ENCODE results near the gene ZDHHC16.

The ZDHHC16 gene

GRCh38 chr10:97428572-97428981 is 17.4 kb upstream of the ZDHHC16 start:
- H3K36me3 ChIP-seq = peaks cover 53% of the 10 kb centered on the region
- no peaks in the 10 kb centered on the region for H3K27me3 ChIP-seq
- no peaks in the 10 kb centered on the region for H3K9me3 ChIP-seq
- peaks cover 52% of the 10 kb centered on the region for H3K4me1 ChIP-seq
- H4K20me1 ChIP-seq = peaks cover 54% of the 10 kb centered on the region
- peak overlapping the region; percentile 95 for H3K9ac ChIP-seq
- TF ChIP-seq Cebpa-rat (IDR thresholded peaks at IDR 0.05) = no peak
- H3K4me3 ChIP-seq = peak overlapping the region; percentile 91
- peak overlapping the region; percentile 96 for H3K4me2 ChIP-seq
- no peak overlapping the region; the same call in 1 of the 2 replicates for H3K27ac ChIP-seq

GRCh38 chr10:97434055-97434454 is 11.9 kb upstream of the ZDHHC16 start:
- H3K4me3 ChIP-seq = no peak overlapping the region
- H4K20me1 ChIP-seq = peaks cover 42% of the 10 kb centered on the region
- H3K4me1 ChIP-seq = peaks cover 28% of the 10 kb centered on the region
- no peaks in the 10 kb centered on the region for H3K9me3 ChIP-seq
- no peak for TF ChIP-seq Cebpa-rat (IDR thresholded peaks at IDR 0.05)
- H3K27me3 ChIP-seq = no peaks in the 10 kb centered on the region
- H3K9ac ChIP-seq = no peak overlapping the region
- no peak overlapping the region for H3K4me2 ChIP-seq
- no peak overlapping the region for H3K27ac ChIP-seq
- H3K36me3 ChIP-seq = peaks cover 92% of the 10 kb centered on the region

DNA sequence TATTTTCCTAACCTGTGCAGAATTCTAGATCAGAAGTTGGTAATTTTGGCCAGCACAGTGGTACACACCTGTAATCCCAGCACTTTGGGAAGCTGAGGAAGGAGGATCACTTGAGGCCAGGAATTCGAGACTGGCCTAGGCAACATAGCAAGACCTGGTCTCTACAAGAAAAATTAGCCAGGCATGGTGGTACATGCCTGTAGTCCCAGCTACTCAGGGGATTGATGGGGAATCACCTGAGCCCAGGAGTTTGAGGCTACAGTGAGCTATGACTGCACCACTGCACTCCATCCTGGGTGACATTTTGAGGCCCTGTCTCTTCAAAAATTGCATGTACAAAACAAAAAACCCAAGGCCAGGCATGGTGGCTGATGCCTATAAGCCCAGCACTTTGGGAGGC is 11.4 kb upstream of the ZDHHC16 start:
- Histone ChIP-seq H3K27me3 (no peaks in the 10 kb centered on the region), H4K20me1 (peaks cover 37% of the 10 kb centered on the region), H3K36me3 (peaks cover 93% of the 10 kb centered on the region), H3K9me3 (no peaks in the 10 kb centered on the region), H3K27ac (no peak overlapping the region), H3K4me3 (no peak overlapping the region), H3K9ac (no peak overlapping the region), H3K4me1 (peaks cover 22% of the 10 kb centered on the region), H3K4me2 (no peak overlapping the region)
- TF ChIP-seq Cebpa-rat (IDR thresholded peaks at IDR 0.05) = no peak

DNA sequence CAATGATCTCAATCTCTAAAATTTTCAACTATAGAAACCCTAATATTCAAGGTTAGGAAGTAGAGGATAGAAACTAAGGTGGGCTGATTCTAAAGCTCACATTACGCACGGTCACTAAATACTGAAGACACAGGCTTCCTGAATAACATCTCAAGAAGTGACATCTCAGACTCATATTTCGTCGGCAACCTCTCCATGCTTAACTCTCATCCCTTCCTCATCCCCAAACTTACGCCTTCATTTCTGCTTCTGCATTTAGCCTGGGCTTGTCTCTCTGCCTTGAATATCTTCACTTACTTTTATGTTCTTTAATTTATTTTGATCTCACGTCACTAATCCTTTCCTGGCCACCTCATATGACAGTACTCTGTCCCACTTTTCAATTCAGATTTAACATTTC is 10.8 kb upstream of the ZDHHC16 start:
- H3K9ac ChIP-seq = no peak overlapping the region
- H4K20me1 ChIP-seq = peaks cover 31% of the 10 kb centered on the region
- H3K9me3 ChIP-seq = no peaks in the 10 kb centered on the region
- H3K36me3 ChIP-seq = peaks cover 92% of the 10 kb centered on the region
- peaks cover 17% of the 10 kb centered on the region for H3K4me1 ChIP-seq
- no peak for TF ChIP-seq Cebpa-rat (IDR thresholded peaks at IDR 0.05)
- no peak overlapping the region for H3K4me2 ChIP-seq
- no peak overlapping the region for H3K27ac ChIP-seq
- H3K4me3 ChIP-seq = no peak overlapping the region
- H3K27me3 ChIP-seq = no peaks in the 10 kb centered on the region

- H3K9ac ChIP-seq = no peak overlapping the region
- peaks cover 21% of the 10 kb centered on the region for H3K4me1 ChIP-seq
- no peak for TF ChIP-seq Cebpa-rat (IDR thresholded peaks at IDR 0.05)
- H3K27me3 ChIP-seq = no peaks in the 10 kb centered on the region
- H3K4me3 ChIP-seq = no peak overlapping the region
- H3K27ac ChIP-seq = no peak overlapping the region
- H3K36me3 ChIP-seq = peaks cover 62% of the 10 kb centered on the region
- H3K9me3 ChIP-seq = no peaks in the 10 kb centered on the region
- no peak overlapping the region for H3K4me2 ChIP-seq
- peaks cover 11% of the 10 kb centered on the region for H4K20me1 ChIP-seq
These were observed 3.7 kb upstream of the ZDHHC16 start for GRCh38 chr10:97442277-97442676.

DNA sequence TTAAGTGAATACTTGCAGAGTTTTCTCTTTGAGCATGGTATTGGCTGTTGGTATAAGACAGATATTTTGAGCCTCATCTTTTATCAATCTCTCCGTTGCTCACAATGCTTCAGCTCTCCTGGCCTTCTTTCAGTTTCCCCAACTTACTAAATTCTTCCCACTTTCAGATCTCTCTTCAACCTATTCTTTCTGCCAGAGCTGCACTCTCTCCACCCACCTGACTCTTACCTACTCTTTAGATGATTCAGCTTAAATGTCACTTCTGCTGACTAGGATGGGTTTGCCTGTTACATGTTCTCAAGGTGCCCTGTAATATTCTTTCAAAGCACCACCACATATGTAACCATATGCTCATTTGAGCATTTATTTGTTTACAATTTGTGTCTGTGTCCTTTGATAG is 1.8 kb upstream of the ZDHHC16 start:
- Histone ChIP-seq H3K4me3 (no peak overlapping the region), H4K20me1 (peaks cover 30% of the 10 kb centered on the region), H3K9me3 (no peaks in the 10 kb centered on the region), H3K9ac (no peak overlapping the region), H3K4me1 (peaks cover 37% of the 10 kb centered on the region), H3K36me3 (peaks cover 49% of the 10 kb centered on the region), H3K27ac (no peak overlapping the region), H3K27me3 (no peaks in the 10 kb centered on the region), H3K4me2 (peak overlapping the region; percentile 93)
- no peak for TF ChIP-seq Cebpa-rat (IDR thresholded peaks at IDR 0.05)

- Histone ChIP-seq H3K27ac (peak overlapping the region; percentile 73), H3K4me3 (peak overlapping the region; percentile 85), H3K9ac (peak overlapping the region; percentile 87), H3K9me3 (no peaks in the 10 kb centered on the region), H3K4me1 (peaks cover 37% of the 10 kb centered on the region), H3K4me2 (peak overlapping the region; percentile 93), H3K36me3 (peaks cover 42% of the 10 kb centered on the region), H4K20me1 (peaks cover 37% of the 10 kb centered on the region), H3K27me3 (no peaks in the 10 kb centered on the region)
- TF ChIP-seq Cebpa-rat (IDR thresholded peaks at IDR 0.05) = no peak
These were observed 636 bp upstream of the ZDHHC16 start for GRCh38 chr10:97445357-97445721.

DNA sequence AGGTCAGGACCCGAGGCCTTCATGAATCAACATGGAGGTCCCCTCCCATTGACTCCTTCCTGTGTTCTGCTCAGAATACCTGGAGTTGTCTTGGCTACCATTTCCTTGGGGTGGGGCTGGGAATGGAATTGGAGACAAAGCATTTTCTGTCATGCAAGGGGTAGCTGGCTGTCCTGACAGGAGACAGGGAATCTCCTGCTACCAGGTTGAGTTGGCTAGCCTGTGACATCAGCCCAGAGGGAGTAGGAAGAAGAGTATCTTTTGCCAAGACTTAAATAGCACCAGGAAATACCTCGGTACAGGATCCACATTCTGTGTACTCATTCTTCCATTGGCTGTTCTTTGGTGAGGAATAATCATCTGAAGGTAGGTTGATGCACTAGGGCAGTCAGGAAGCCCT is 4.9 kb downstream of the ZDHHC16 start:
- no peak for TF ChIP-seq Cebpa-rat (IDR thresholded peaks at IDR 0.05)
- Histone ChIP-seq H3K4me1 (peaks cover 42% of the 10 kb centered on the region), H3K9me3 (no peaks in the 10 kb centered on the region), H3K36me3 (peaks cover 65% of the 10 kb centered on the region), H3K4me2 (no peak overlapping the region), H3K4me3 (no peak overlapping the region), H3K27me3 (no peaks in the 10 kb centered on the region), H3K9ac (no peak overlapping the region), H3K27ac (no peak overlapping the region), H4K20me1 (peaks cover 92% of the 10 kb centered on the region)

DNA sequence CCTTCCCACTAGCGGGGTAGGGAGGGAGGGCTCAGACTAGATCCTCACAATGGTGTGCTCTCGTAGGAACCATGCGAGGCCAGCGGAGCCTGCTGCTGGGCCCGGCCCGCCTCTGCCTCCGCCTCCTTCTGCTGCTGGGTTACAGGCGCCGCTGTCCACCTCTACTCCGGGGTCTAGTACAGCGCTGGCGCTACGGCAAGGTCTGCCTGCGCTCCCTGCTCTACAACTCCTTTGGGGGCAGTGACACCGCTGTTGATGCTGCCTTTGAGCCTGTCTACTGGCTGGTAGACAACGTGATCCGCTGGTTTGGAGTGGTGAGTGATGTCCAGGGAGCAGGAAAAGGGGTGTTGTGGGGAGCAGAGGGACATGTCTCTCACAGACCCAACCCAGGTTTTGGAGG is 5.6 kb downstream of the ZDHHC16 start:
- peaks cover 41% of the 10 kb centered on the region for H3K4me1 ChIP-seq
- H3K27me3 ChIP-seq = no peaks in the 10 kb centered on the region
- peaks cover 72% of the 10 kb centered on the region for H3K36me3 ChIP-seq
- TF ChIP-seq Cebpa-rat (IDR thresholded peaks at IDR 0.05) = no peak
- H3K4me3 ChIP-seq = no peak overlapping the region
- H3K9me3 ChIP-seq = no peaks in the 10 kb centered on the region
- no peak overlapping the region for H3K4me2 ChIP-seq
- H3K27ac ChIP-seq = no peak overlapping the region
- no peak overlapping the region for H3K9ac ChIP-seq
- peaks cover 96% of the 10 kb centered on the region for H4K20me1 ChIP-seq

DNA sequence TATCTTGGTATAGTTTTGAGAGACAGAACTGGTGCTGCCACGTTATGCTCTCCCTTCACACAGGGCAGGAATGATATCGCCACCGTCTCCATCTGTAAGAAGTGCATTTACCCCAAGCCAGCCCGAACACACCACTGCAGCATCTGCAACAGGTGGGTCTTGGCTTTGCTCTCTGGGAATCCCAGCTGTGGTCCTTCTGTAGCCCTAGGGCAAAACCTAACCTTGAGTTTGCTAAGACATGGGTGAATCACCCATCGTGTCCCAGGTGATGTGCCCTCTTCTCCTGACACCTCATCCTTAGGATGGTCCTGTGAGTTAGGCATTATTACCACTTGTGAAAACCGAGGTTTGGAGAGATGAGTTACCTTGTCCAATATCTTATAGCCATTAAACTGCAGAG is 6.4 kb downstream of the ZDHHC16 start:
- H3K4me1 ChIP-seq = peaks cover 33% of the 10 kb centered on the region
- no peak overlapping the region for H3K4me2 ChIP-seq
- H3K4me3 ChIP-seq = no peak overlapping the region
- no peaks in the 10 kb centered on the region for H3K27me3 ChIP-seq
- no peaks in the 10 kb centered on the region for H3K9me3 ChIP-seq
- peaks cover 95% of the 10 kb centered on the region for H4K20me1 ChIP-seq
- H3K36me3 ChIP-seq = peaks cover 80% of the 10 kb centered on the region
- H3K9ac ChIP-seq = no peak overlapping the region
- no peak for TF ChIP-seq Cebpa-rat (IDR thresholded peaks at IDR 0.05)
- H3K27ac ChIP-seq = no peak overlapping the region
